SK-N-SH (cell line): ENCODE data around the gene DLX2. TPM values are rescaled to one million over a fixed set of nuclear protein-coding genes. Genes with fewer than 3 reads are reported as not detected.
"Not testable (repeated sequence)": the region's sequence is repeated elsewhere in the genome, so short reads cannot be mapped to it uniquely, and the experiment has no call there.

ENCODE experiments used
- CTCF ChIA-PET: fragments of 300-600, 350-600 bp; formaldehyde crosslinking; extraction: SDS; loops from one replicate; lab custom pipeline; 2021; lab: Yijun Ruan, JAX
- POLR2A ChIA-PET: fragments of 350-600 bp; sonication (Branson Sonifier 250); formaldehyde crosslinking; extraction: SDS; loops from one replicate; lab custom pipeline; 2020; ENCODE audit warnings: antibody characterized with exemption, inconsistent platforms; lab: Yijun Ruan, JAX
- DNase-seq: peaks from one replicate; pipeline ENCODE4 v3.0.0; 2012
- H2AFZ ChIP-seq: fragments of 200-600 bp; sonication (generic); 2 replicates; pipeline ENCODE4 v1.8.1; 2016; ENCODE audit warnings: antibody characterized with exemption, mild to moderate bottlenecking, low read depth
- H3F3A ChIP-seq: fragments of 200-600 bp; sonication (generic); replicated peaks from 2 replicates; pipeline ENCODE3; 2016; ENCODE audit warnings: antibody characterized with exemption, mild to moderate bottlenecking; ENCODE audit not compliant: insufficient read depth
- H3K27ac ChIP-seq, 2 experiments: fragments of 200-500 bp in 1 of 2; fragments of 200-600 bp in 1 of 2; sonication (Bioruptor generic) in 1 of 2; sonication (generic), shearing (Covaris generic) in 1 of 2; 2 replicates each; pipeline versions ENCODE4 v1.5.1 to v1.6.1; 2014 to 2016; ENCODE audit warnings: low read depth in 2 of 2, inconsistent platforms in 1 of 2, low read length in 1 of 2, mild to moderate bottlenecking in 1 of 2, mixed read lengths in 1 of 2
- H3K27me3 ChIP-seq: fragments of 200-600 bp; sonication (generic), shearing (Covaris generic); 2 replicates; pipeline ENCODE4 v1.6.1; 2016; ENCODE audit warnings: mixed run types; ENCODE audit not compliant: insufficient read depth
- H3K36me3 ChIP-seq, 2 experiments: fragments of 200-500 bp in 1 of 2; fragments of 200-600 bp in 1 of 2; sonication (Bioruptor generic) in 1 of 2; sonication (generic) in 1 of 2; replicated peaks in 1 of 2; 2 replicates each; pipeline versions ENCODE3 to v1.5.1; 2014 to 2016; ENCODE audit warnings: low read length in 1 of 2, mild to moderate bottlenecking in 1 of 2; ENCODE audit not compliant: insufficient read depth in 2 of 2, control insufficient read depth in 1 of 2
- H3K4me1 ChIP-seq, 2 experiments: fragments of 200-500 bp in 1 of 2; fragments of 200-600 bp in 1 of 2; sonication (Bioruptor generic) in 1 of 2; sonication (generic), shearing (Covaris generic) in 1 of 2; 2 replicates each; pipeline versions ENCODE4 v1.5.1 to v1.6.1; 2014 to 2016; ENCODE audit warnings: low read depth in 1 of 2, low read length in 1 of 2, mixed run types in 1 of 2; ENCODE audit not compliant: insufficient read depth in 2 of 2, control insufficient read depth in 1 of 2
- H3K4me2 ChIP-seq: fragments of 200-600 bp; sonication (generic), shearing (Covaris generic); 2 replicates; pipeline ENCODE4 v1.6.1; 2017; ENCODE audit warnings: mixed run types
- H3K4me3 ChIP-seq, 2 experiments: fragments of 200-500 bp in 1 of 2; fragments of 200-600 bp in 1 of 2; sonication (Bioruptor generic) in 1 of 2; sonication (generic), shearing (Covaris generic) in 1 of 2; 2 replicates each; pipeline versions ENCODE4 v1.5.1 to v1.8.1; 2014 to 2016; ENCODE audit warnings: low read depth in 2 of 2, inconsistent platforms in 1 of 2, low read length in 1 of 2, mild to moderate bottlenecking in 1 of 2, mixed read lengths in 1 of 2, moderate library complexity in 1 of 2
- H3K79me2 ChIP-seq: fragments of 200-600 bp; sonication (generic); 2 replicates; pipeline ENCODE4 v1.8.1; 2017; ENCODE audit warnings: mild to moderate bottlenecking; ENCODE audit not compliant: insufficient read depth
- H3K9ac ChIP-seq: fragments of 200-600 bp; sonication (generic); 2 replicates; pipeline ENCODE4 v1.6.1; 2017; ENCODE audit warnings: mixed run types
- H3K9me2 ChIP-seq: fragments of 200-600 bp; sonication (generic); 2 replicates; pipeline ENCODE4 v1.6.1; 2017; ENCODE audit warnings: mixed run types
- H3K9me3 ChIP-seq: fragments of 200-600 bp; sonication (generic); 2 replicates; pipeline ENCODE4 v1.6.1; 2017; ENCODE audit warnings: mixed run types, mild to moderate bottlenecking, moderate library complexity
- H4K20me1 ChIP-seq: fragments of 200-600 bp; sonication (generic); 2 replicates; pipeline ENCODE4 v1.6.1; 2017; ENCODE audit warnings: mild to moderate bottlenecking, mixed run types; ENCODE audit not compliant: insufficient read depth
- CTCF ChIP-seq: fragments of 200-600 bp; sonication (generic); IDR thresholded peaks from 2 replicates; pipeline ENCODE4 v1.6.1; 2017; ENCODE audit warnings: antibody characterized with exemption, mild to moderate bottlenecking, moderate library complexity
- ELF1 ChIP-seq: IDR thresholded peaks from 2 replicates; pipeline ENCODE4 v1.4.0; 2012
- FOSL2 ChIP-seq: IDR thresholded peaks from 2 replicates; pipeline ENCODE4 v1.4.0; 2012; ENCODE audit warnings: low read depth, mild to moderate bottlenecking, moderate library complexity, borderline replicate concordance
- GABPA ChIP-seq: IDR thresholded peaks from 2 replicates; pipeline ENCODE4 v1.4.0; 2012; ENCODE audit warnings: low read depth, mild to moderate bottlenecking
- IRF3 ChIP-seq: fragments of 150-350 bp; IDR thresholded peaks from 2 replicates; pipeline ENCODE4 v1.6.1; 2016; ENCODE audit warnings: mild to moderate bottlenecking, low read depth, low read length
- RAD21 ChIP-seq: IDR thresholded peaks from 2 replicates; pipeline ENCODE4 v1.6.1; 2012; ENCODE audit warnings: mild to moderate bottlenecking, low read length
- RCOR1 ChIP-seq: fragments of 150-350 bp; IDR thresholded peaks from 2 replicates; pipeline ENCODE4 v1.6.1; 2017; ENCODE audit warnings: antibody characterized with exemption, low read length
- WGBS: methylation state at CpG from one replicate; pipeline ENCODE4 v1.1.6; 2017; ENCODE audit warnings: low lambda C conversion rate; 5-methylcytosine and 5-hydroxymethylcytosine counted together
- polyA plus RNA-seq, 3 experiments: library from polyadenylated mRNA; depleted of rRNA; stranded (reverse); fragments of >200 nt; gene quantifications; 2 replicates each; pipeline ENCODE4 v1.2.3, GENCODE V29; 2012

Gene DLX2
- polyA plus RNA-seq, 1 of the 3 experiments (the other 2 are of a cell fraction) = 0.02 TPM

GRCh38 chr2:172114176-172114575 is 11.5 kb upstream of the DLX2 start:
- H3K9ac ChIP-seq, H3F3A ChIP-seq, H3K4me3 ChIP-seq, H3K79me2 ChIP-seq, H3K36me3 ChIP-seq, H3K9me3 ChIP-seq, POLR2A ChIA-PET, DNase-seq, H3K27ac ChIP-seq, H3K4me2 ChIP-seq, H4K20me1 ChIP-seq, H3K9me2 ChIP-seq, H2AFZ ChIP-seq, H3K27me3 ChIP-seq, H3K4me1 ChIP-seq: not testable (repeated sequence)
- 84% methylated on average over 6 of the region's 6 CpGs for WGBS
- CTCF ChIA-PET = interaction anchor here (0.6 to 2.6 kb wide), 29 partner anchors 7 to 543 kb away, joined by 3 to 16 read pairs (median 3); partner anchors contain the start of gene DLX2

- peak; percentile 69 for TF ChIP-seq RAD21
- no peak for TF ChIP-seq ELF1
- TF ChIP-seq RCOR1 = no peak
- TF ChIP-seq GABPA = no peak
- TF ChIP-seq FOSL2 = no peak
- peak; percentile 58 for TF ChIP-seq CTCF
- TF ChIP-seq IRF3 = no peak
- TF ChIP-seq, all 33 proteins: peak for 2
- DNase-seq = peak; percentile 49
- no peak overlapping the region for H3K4me3 ChIP-seq
- no peaks in the 10 kb centered on the region for H3K9me3 ChIP-seq
- no peaks in the 10 kb centered on the region for H3K36me3 ChIP-seq
- H3F3A ChIP-seq = peaks cover 2% of the 10 kb centered on the region
- H3K4me1 ChIP-seq = peaks cover 0 to 1% of the 10 kb centered on the region in 2 experiments; a peak in 1 of 4 replicates
- no peaks in the 10 kb centered on the region for H3K9me2 ChIP-seq
- H3K9ac ChIP-seq = no peak overlapping the region
- no peaks in the 10 kb centered on the region for H4K20me1 ChIP-seq
- 32% methylated on average over 2 of the region's 2 CpGs for WGBS
- no peaks in the 10 kb centered on the region for H3K27me3 ChIP-seq
- H3K79me2 ChIP-seq = no peaks in the 10 kb centered on the region
- ChIA-PET POLR2A (no interaction called here), CTCF (interaction anchor here (0.6 to 2.6 kb wide), 29 partner anchors 9 to 543 kb away, joined by 3 to 16 read pairs (median 4); partner anchors contain the start of gene DLX2)
- H3K4me2 ChIP-seq = no peak overlapping the region
- no peak overlapping the region for H2AFZ ChIP-seq
- no peak overlapping the region for H3K27ac ChIP-seq
Measured at GRCh38 chr2:172113617-172114016, 10.9 kb upstream of the DLX2 start.
